ENCODE data around the gene PHACTR3.

Gene PHACTR3

GRCh38 chr20:59814840-59815340 is 210.6 kb downstream of the PHACTR3 start:
- DNase-seq (ENCODE audit: low read depth in 3 of 3), result no peak

DNA sequence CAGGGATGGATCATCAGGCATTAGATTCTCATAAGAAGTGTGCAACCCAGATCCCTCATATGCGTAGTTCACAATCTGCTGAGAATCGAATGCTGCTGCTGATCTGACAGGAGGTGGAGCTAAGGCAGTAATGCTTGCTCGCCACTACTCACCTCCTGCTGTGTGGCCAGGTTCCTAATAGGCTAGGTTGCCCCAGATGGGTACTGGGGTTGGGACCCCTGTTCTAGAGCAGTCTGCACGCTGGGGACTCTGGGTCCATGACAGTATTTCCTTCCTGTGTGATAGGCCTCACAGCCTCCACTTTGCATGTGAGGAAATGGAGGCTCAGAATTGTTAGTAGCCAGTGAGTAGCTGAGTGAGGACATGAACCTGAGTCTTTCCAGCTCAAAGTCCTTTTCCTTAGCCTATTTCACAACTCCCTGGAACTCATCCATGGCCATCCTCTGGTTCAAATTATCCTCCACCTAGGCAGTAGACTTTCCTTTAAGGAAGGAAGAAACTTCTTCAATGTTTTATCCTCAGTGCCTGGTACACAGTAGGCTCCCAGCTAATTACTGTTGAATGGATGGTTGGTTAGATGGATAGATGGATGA is 211.9 kb downstream of the PHACTR3 start:
- no peak for DNase-seq (ENCODE audit: low read depth in 3 of 3)

DNA sequence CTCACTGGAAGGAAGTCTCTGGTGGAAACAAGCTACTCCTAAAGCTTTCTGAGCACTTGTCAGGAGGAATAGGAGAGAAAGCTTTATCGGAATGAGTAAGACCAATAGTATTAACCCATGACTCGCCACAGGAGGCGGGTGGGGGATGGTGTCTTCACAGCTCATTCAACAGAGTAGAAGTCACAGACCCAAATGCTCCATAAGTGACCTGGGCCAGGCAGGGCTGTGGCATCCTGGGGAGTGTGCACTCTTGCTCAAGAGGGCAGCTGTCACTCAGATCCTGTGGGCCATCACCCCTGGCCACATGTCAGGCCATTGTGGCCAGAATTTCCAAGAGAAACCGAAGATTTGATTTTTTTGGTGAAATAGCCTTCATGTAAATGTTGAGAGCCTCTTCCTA is 213.1 kb downstream of the PHACTR3 start:
- no peak for DNase-seq (ENCODE audit: low read depth in 3 of 3)

- no peak for DNase-seq (ENCODE audit: low read depth in 3 of 3)
Observed at GRCh38 chr20:59817846-59818615, 213.7 kb downstream of the PHACTR3 start.

DNA sequence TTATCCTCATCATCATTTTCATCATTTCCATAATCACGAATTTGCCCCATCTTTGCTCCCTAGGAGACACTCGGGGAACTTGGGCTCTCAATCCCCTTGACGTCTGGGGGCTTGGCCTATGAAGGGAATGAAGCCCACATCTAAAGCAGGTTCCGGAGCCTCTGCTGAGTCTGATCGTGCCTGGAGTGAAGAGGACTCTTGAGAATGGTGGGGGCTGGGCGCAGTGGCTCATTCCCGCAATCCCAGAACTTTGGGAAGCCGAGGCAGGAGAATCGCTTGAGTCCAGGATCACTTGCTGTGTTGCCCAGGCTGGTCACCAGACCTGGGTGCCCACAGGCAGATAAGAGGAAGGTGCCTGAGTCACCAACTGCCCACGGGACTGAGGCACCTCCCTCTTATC is 214.6 kb downstream of the PHACTR3 start:
- DNase-seq (ENCODE audit: low read depth in 3 of 3), result no peak

DNA sequence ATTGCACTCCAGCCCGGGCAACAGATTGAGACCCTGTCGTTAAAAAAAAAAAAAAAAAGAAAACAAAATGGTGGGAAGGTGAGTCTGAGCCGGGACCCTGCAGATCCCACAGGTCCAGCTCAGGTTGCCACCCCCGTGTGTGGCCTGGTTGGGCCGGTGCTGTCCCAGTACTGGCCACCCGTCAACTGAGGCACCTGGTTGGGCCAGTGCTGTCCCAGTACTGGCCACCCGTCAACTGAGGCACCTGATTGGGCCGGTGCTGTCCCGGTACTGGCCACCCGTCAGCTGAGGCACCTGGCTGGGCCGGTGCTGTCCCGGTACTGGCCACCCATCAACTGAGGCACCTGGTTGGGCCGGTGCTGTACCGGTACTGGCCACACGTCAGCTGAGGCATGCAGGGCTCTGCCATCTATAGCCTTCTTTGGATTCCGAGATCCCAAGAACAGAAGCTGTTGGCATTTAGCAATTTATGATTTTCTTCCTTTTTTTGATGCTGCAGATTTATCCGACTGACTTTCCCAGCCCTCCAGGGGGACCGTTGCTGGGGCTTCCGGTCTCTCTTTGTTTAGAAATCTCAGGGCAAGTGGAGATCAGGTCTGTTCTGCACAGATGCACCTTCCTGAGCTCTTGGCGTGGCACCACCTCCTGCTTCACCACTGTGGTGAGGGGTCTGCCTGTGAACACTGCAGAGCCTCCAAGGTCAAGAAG is 215.3 kb downstream of the PHACTR3 start:
- DNase-seq (ENCODE audit: low read depth in 3 of 3), result no peak

- no peak for DNase-seq (ENCODE audit: low read depth in 3 of 3)
Observed at GRCh38 chr20:59820204-59821041, 216.1 kb downstream of the PHACTR3 start.

DNA sequence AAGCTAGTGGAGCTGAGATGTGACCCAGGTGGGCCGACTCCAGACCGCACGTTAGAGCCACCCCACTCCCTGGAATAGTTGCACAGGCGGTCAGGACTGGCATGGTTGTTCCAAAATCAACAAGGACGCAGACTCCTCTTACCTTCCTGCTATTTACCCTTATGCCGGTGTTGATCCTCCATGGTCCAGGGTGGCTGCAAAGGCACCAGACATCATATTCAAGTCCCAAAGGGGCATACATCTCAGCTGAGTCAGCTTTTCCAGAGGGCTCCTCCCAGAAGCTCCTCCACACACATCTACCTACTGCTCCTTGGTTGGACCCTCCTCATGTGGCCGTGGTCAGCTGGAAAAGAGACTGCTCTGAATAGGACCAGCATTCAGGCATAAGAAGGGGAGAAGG is 216.9 kb downstream of the PHACTR3 start:
- no peak for DNase-seq (ENCODE audit: low read depth in 3 of 3)

GRCh38 chr20:59821788-59822187 is 217.4 kb downstream of the PHACTR3 start:
- no peak for DNase-seq (ENCODE audit: low read depth in 3 of 3)

- DNase-seq (ENCODE audit: low read depth in 3 of 3), result no peak
Observed at GRCh38 chr20:59822291-59823029, 218.1 kb downstream of the PHACTR3 start.

DNA sequence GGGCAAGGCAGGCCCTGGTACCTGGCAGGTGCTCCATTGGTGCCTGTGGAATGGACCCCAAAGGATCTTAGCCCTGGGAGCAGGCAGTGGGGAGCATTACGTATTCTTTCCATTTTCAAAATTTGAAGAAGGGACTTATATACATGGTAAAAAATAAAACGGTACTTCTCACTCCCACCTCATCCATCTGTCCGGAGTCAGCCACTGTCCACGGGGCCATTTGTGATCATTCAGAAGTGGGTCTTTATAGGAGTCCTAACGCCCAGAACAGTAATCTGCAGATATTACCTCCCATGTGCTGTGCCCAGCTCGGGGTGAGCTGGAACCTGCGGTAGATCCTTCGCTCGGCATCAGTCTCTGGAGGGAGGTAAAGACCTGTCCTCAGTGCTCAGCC is 218.7 kb downstream of the PHACTR3 start:
- DNase-seq (ENCODE audit: low read depth in 3 of 3), result no peak

DNA sequence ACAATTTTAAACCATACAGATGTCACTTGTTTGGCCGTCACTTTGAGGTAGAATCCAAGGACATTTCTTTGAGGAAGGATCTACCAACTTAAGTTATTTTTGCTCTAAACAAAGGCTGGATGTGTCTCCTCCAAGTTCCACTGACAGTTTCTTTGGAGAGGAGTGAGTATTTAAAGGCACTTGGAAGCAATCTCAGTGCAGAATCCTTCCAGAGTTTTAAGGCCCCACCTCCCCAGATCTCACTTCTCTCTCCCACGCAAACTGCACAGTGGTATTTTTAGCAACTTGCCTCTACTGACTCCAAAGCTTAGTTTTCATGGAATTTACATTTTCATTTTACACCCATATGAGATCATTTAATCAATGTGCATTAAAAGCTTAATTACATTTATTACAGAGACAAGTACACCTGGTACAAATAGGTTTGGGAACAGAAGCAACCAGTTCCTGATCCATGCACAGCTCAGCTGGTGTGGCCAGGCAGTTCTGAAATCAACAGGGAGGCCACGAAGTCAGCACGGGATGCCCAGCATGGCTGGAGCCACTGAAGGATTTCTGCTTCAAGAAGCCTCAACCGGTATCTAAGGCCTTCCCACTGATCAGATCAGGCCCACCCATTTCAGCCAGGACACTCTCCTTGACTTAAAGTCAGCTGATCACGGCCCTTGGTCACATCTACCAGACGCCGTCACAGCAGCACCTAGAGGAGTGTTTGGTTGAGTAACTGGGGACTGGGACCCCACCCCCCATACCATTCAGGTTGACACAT is 219.3 kb downstream of the PHACTR3 start:
- DNase-seq (ENCODE audit: low read depth in 3 of 3), result no peak

DNA sequence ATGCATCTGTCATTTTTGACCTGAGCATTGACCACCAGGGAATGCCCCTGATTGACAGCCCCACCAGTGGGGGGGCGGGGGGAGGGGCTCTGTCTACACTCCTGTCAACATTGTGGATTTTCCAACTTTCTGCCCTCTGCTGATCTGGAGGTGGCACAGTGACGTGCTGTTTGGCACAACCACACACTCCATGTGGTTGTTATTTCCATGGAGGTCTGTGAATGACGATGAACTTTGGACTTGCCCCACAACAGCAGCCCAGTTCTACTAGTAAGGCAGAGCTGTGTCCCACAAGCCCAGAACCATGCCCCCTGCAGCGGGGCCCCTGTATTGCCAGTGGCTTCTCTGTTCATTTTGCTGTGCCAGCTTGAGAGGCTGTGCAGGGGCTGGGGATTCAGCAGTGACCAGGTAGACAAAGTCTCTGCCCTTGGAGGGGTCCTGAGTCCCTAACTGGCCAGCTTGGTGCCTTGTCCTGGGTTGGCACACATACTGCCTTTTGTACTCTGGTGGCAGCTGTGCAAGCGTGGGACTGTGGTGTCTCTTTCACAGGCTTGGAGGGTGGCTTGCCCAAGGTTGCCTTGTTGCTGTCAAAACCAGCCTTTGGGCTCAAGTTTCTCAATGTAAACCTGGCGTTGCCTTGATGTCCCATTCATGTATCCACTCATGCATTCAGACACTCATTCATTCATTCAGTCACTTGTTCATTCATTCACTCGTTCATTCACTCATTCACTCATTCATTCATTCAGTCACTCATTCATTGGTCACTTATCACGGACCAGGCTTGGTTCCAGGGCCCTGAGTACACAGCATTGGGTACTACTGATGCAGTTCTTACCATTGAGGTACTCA is 220.6 kb downstream of the PHACTR3 start:
- no peak for DNase-seq (ENCODE audit: low read depth in 3 of 3)

GRCh38 chr20:59825563-59825920 is 221.2 kb downstream of the PHACTR3 start:
- DNase-seq (ENCODE audit: low read depth in 3 of 3), result no peak

GRCh38 chr20:59825944-59826759 is 221.8 kb downstream of the PHACTR3 start:
- DNase-seq (ENCODE audit: low read depth in 3 of 3), result no peak

DNA sequence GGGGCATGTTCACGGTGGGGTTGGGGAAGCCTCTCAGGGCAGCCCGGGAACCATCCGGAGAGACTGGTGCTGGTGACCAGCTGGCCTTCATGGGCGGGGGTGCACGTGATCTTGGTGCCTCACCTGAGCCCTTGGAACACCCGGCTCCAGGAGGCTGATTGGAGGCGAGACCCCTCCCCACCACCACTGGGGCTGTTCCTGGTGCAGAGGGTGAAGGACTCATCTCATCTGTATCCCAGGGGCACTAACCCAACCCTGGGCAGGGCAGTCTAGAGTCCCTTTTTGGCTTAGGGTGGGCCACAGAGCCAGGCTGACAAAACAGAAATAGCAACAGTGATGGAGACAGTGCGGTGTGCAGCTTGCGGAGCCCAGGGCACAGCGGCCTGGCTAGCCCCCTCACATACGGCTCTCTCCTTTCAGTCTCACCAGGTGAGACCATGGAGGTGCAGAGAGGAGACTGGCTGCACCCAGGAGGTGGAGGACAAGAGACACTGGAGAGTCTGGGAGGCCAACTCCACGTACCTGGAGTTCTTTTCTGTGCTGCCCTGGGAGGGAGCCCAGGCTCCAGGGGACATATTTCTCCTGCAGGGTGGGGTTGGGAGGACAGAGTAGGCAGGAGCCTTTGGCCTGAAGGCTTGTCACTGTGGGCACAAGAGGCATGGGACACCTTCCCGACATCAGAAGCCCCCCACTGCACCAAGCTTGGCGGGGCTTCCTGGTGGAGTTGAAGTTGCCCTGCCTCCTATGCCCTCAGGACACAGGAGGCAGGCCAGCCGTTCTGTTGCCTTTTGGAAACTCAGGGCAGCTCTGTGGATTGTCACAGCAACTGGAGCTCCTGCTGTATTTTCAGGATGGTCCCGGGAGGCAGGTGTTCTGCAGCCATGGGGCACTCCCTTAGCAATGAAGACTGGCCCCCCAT is 223.1 kb downstream of the PHACTR3 start:
- no peak for DNase-seq (ENCODE audit: low read depth in 3 of 3)
